IPS-20b (cell line): Measurements from ENCODE around the gene RPS6KC1.

Experiments used
- H3K27ac ChIP-seq: one replicate; pipeline ENCODE4 v1.5.1; 2013; ENCODE audit warnings: low read length
- H3K27me3 ChIP-seq: 2 replicates; pipeline ENCODE4 v1.6.1; 2013; ENCODE audit warnings: mild to moderate bottlenecking, low read length, inconsistent platforms; ENCODE audit not compliant: insufficient read depth
- H3K36me3 ChIP-seq: 2 replicates; pipeline ENCODE4 v1.6.1; 2013; ENCODE audit warnings: low read depth, mild to moderate bottlenecking, inconsistent platforms, low read length, moderate library complexity; ENCODE audit not compliant: insufficient read depth
- H3K4me1 ChIP-seq: 2 replicates; pipeline ENCODE4 v1.6.1; 2013; ENCODE audit warnings: mild to moderate bottlenecking, control low read depth, inconsistent platforms, low read length, moderate library complexity; ENCODE audit not compliant: insufficient read depth
- H3K4me3 ChIP-seq: 2 replicates; pipeline ENCODE4 v1.5.1; 2013; ENCODE audit warnings: mild to moderate bottlenecking, low read length, inconsistent platforms
- H3K9ac ChIP-seq: 2 replicates; pipeline ENCODE4 v1.6.1; 2013; ENCODE audit warnings: low read depth, mild to moderate bottlenecking, inconsistent platforms, low read length, moderate library complexity
- H3K9me3 ChIP-seq: 2 replicates; pipeline ENCODE4 v1.6.1; 2013; ENCODE audit warnings: mild to moderate bottlenecking, low read depth, low read length, inconsistent platforms; ENCODE audit not compliant: insufficient read depth

Gene RPS6KC1

DNA sequence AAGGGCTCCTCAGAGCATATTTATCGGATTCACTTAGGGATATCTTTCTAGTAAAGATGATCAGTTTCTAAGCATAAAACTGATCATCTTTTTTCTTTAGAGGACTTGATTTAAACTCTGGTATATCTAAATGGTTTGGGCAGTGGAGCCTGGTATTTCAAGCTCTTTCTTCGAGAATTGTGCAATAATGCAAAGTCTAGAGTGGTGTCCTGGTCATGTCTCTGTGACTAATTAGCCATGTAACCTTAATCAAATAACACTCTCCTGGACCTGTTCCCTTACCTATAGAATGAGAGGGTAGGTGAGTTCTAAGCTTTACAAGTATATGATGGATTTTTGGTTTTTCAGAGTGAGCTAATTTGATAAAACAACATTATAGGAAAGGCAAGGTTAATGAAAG is 225.2 kb downstream of the RPS6KC1 start:
- no peak overlapping the region for H3K27ac ChIP-seq
- H3K4me1 ChIP-seq: peaks cover 9% of the 10 kb centered on the region; the same call in 1 of the 2 replicates
- H3K27me3 ChIP-seq: no peaks in the 10 kb centered on the region
- no peaks in the 10 kb centered on the region for H3K36me3 ChIP-seq
- H3K4me3 ChIP-seq: no peak overlapping the region
- no peak overlapping the region for H3K9ac ChIP-seq
- no peaks in the 10 kb centered on the region for H3K9me3 ChIP-seq

DNA sequence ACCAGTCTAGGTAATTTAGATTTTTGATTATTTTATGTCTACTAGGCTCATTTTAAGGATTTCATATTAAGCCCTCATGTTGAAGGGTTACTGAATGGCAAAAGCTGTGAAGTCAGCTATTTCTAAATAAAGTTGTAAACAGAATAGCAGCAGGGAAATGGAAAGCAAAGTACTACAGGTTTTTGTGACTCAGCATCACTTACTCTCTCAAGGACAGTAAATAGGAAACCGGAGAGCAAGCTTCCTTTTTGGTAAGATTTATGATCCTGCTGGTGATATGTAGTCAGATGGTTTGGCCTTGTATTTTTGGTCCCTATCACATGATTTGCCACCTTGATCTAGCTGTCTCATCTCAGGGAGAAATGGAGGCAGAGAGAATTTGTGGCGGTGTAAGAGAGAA is 226.0 kb downstream of the RPS6KC1 start:
- H3K27me3 ChIP-seq: no peaks in the 10 kb centered on the region
- no peak overlapping the region for H3K27ac ChIP-seq
- H3K9me3 ChIP-seq: no peaks in the 10 kb centered on the region

DNA sequence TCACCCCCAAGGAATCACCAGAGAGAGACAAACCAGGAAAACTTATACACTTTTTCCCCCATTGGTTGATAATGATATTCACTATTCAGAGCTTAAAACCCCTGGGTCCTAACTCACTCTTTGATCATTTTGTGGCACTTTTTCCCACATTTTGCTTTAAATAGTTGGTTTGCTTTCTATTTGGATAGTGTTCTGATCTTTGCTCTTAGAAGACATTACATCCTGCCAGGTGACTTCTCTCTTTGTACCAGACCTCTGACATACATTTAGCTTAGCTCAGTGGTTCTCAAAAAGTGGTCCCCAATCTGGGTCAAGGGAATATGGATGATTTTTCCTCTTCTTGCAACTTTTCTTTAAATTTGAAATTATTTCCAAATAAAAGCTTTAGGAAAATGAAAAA is 228.4 kb downstream of the RPS6KC1 start:
- no peaks in the 10 kb centered on the region for H3K27me3 ChIP-seq
- H3K9me3 ChIP-seq: no peaks in the 10 kb centered on the region
- no peak overlapping the region for H3K27ac ChIP-seq
- no peaks in the 10 kb centered on the region for H3K36me3 ChIP-seq
- no peak overlapping the region for H3K4me3 ChIP-seq
- H3K4me1 ChIP-seq: peaks cover 12% of the 10 kb centered on the region; the same call in 1 of the 2 replicates
- no peak overlapping the region for H3K9ac ChIP-seq

More for the DNA sequence above, 226.0 kb downstream of the RPS6KC1 start:
- peaks cover 12% of the 10 kb centered on the region; the same call in 1 of the 2 replicates for H3K4me1 ChIP-seq
- H3K4me3 ChIP-seq: no peak overlapping the region
- no peak overlapping the region for H3K9ac ChIP-seq
- no peaks in the 10 kb centered on the region for H3K36me3 ChIP-seq

DNA sequence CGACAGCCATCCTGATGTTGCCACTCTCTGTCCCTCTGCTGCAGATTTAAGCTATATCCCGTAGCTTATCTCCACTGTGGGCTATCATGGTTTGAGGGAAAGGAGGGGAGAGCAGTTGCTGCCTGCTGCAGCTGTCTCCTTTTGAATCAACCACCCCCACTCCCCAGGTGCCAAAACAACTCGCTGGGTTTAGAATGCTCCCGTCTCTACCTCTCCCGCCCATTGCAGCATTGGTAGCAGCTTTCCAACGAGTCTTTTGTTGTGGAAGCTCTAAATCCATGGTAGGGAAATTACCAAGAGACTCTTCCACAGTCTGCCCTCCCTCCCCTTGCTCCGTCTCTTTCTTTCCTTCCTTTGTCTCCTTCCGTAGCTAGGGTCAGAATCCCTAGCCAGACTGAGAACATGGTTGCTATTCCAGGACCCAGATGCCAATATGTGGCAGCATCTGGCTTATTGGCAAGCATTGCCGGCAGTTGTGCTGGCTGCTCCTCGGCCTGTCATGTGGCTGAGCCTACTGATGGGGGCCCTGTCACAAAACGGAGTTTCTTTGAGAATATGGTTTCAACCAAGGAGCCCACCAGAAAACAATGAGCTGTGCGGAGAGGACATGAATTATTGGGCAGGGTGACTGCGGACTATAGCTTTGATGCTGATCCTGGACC is 230.7 kb downstream of the RPS6KC1 start:
- Histone ChIP-seq H3K9ac (no peak overlapping the region), H3K27me3 (no peaks in the 10 kb centered on the region), H3K4me3 (0 out of 2 replicates have a peak overlapping the region, but pooled peaks have one; percentile 15), H3K9me3 (no peaks in the 10 kb centered on the region), H3K27ac (no peak overlapping the region), H3K36me3 (no peaks in the 10 kb centered on the region), H3K4me1 (peaks cover 12% of the 10 kb centered on the region; the same call in 1 of the 2 replicates)

DNA sequence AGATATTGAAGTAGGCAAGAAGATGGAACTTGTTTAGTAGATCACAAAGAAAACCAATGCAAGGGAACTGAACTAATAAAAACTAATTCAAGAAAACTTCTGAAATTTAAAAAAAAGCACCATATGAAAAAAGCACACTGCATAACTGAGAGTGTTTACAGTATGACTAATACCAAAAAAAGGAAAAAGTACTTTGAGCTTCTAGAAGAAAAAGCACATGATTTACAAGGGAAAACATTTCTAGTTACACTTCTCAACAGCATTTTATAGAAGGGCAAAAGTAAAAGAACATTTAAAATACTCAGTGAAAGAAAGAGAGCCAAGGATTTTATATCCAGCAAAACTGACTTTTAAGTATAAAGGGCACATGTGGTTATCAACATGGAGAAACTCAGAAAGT is 233.6 kb downstream of the RPS6KC1 start:
- H3K9me3 ChIP-seq: no peaks in the 10 kb centered on the region
- H3K4me1 ChIP-seq: peaks cover 12% of the 10 kb centered on the region; the same call in 1 of the 2 replicates
- H3K27me3 ChIP-seq: no peaks in the 10 kb centered on the region
- H3K4me3 ChIP-seq: no peak overlapping the region
- H3K9ac ChIP-seq: no peak overlapping the region
- H3K27ac ChIP-seq: no peak overlapping the region
- H3K36me3 ChIP-seq: no peaks in the 10 kb centered on the region

DNA sequence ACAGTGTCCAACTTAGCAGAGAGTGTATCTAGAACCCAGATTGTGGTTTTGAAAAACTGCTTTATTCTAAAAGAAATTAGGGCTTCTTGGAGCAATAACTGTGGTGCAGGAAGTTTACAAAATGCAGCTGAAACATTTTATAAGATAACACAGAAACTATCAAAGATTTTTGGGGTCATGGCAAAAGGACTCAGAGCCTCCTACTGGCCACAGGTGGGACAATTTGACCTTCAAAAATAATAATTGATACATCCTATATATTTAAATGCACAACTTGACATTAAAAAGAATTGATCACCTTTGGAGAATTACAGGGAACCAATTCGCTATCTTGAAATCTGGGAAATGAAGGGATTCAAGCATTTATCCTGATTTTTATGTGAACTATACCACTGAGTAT is 235.2 kb downstream of the RPS6KC1 start:
- no peaks in the 10 kb centered on the region for H3K36me3 ChIP-seq
- peaks cover 4% of the 10 kb centered on the region; the same call in 1 of the 2 replicates for H3K4me1 ChIP-seq
- no peaks in the 10 kb centered on the region for H3K9me3 ChIP-seq

DNA sequence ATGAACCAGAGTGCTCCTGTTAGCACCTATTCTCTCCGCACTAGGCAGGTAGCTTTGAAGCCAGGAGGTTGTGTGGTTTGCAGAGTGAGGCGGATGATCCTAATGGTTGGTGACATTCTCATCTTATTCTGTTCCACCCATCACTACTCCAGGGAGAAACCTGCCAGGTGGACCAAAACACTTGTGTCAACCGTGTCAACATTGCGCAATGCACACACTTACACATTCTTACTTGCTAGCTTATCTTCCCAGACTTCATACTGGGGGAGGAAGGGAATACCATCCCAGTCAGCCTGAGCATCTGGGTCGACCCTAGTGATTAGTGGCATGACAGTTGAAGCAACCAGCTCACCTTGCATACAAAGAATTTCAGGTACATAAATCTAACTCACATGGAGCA is 236.9 kb downstream of the RPS6KC1 start:
- peaks cover 8% of the 10 kb centered on the region for H3K4me1 ChIP-seq
- no peaks in the 10 kb centered on the region for H3K36me3 ChIP-seq
- H3K27ac ChIP-seq: no peak overlapping the region
- no peak overlapping the region for H3K4me3 ChIP-seq
- no peaks in the 10 kb centered on the region for H3K9me3 ChIP-seq
- H3K27me3 ChIP-seq: no peaks in the 10 kb centered on the region
- H3K9ac ChIP-seq: no peak overlapping the region

More for the DNA sequence above, 235.2 kb downstream of the RPS6KC1 start:
- Histone ChIP-seq H3K4me3 (no peak overlapping the region), H3K9ac (no peak overlapping the region), H3K27me3 (no peaks in the 10 kb centered on the region), H3K27ac (no peak overlapping the region)

DNA sequence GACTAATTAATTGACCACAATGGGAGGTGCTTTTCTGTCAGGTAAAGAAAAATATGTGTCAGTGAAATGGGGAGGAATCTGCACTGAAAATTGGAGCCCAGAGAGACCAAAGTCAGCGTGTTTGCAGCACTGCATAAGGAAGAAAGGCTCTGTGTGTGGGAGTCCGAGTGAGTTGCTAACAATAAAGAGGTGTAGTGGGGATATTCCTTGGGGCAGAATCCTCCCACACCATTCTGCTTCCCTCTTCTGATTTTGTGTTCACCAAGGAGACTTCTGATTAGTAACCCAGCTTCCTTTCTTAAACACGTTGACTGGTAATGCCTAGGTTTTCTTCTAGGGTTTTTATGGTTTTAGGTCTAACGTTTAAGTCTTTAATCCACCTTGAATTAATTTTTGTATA is 240.5 kb downstream of the RPS6KC1 start:
- Histone ChIP-seq H3K27ac (no peak overlapping the region), H3K4me3 (no peak overlapping the region), H3K27me3 (no peaks in the 10 kb centered on the region), H3K4me1 (peaks cover 17% of the 10 kb centered on the region), H3K9ac (no peak overlapping the region), H3K9me3 (no peaks in the 10 kb centered on the region), H3K36me3 (no peaks in the 10 kb centered on the region)

DNA sequence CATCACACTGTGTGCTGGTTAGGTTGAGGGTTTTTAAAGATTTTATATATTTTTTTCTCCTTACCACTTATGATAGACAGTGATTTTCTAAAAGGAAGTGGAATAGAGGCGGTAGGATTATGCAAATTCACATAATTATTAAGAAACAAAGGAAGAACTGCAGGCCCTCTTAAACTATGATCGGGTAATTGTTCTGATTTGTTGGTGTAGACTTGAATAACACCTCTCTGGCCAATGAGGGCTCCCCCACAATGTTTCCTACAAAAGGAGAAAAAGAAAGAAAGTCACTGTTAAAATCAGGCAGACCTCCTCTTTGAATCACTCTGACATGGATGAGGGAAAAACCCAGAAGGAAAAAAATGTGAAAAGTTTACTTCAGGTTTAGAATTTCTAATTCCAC is 241.6 kb downstream of the RPS6KC1 start:
- no peak overlapping the region for H3K9ac ChIP-seq
- H3K4me3 ChIP-seq: no peak overlapping the region
- H3K27ac ChIP-seq: no peak overlapping the region
- H3K36me3 ChIP-seq: no peaks in the 10 kb centered on the region
- H3K4me1 ChIP-seq: peaks cover 17% of the 10 kb centered on the region
- no peaks in the 10 kb centered on the region for H3K27me3 ChIP-seq
- H3K9me3 ChIP-seq: no peaks in the 10 kb centered on the region

DNA sequence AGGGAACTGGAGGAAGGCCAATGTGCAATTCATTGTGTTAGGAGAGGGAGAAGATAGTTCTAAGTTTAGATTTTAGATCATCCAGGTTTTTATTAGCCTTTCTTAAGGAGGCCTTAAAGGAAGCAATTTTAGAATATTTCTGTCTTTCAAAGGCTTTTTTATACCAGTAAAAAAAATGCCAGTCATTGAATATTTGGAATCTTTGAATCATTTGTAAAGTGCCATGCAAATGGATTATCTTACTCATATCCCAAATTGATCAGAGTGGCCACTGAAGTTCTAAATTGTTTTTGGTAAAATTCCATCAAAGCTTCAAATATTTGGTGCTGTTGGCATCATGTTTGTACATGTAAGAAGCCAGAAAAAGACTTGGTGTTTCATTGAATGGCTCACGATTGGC is 244.8 kb downstream of the RPS6KC1 start:
- H3K9ac ChIP-seq: no peak overlapping the region

DNA sequence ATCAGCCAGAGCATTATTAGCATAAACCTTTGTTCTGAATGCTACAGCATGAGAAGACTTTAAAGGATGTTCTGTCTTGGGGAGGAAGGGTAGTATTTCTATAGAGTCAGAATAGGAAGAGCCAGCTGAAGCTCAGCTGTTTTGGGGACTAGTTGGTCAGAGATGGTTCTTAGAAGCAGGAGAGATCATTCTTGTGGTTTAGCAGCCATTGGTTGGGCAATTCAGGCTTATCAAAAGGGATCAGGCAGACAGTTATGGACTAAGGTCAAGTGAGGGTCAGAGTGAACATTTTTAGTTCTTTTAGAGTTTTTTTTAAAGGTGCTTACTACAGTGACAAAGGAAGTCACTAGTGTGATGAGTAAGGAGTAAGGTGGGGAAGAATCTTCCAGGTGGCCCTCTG is 245.5 kb downstream of the RPS6KC1 start:
- no peak overlapping the region for H3K9ac ChIP-seq
- H3K27me3 ChIP-seq: no peaks in the 10 kb centered on the region
- H3K9me3 ChIP-seq: no peaks in the 10 kb centered on the region
- no peak overlapping the region for H3K27ac ChIP-seq
- no peaks in the 10 kb centered on the region for H3K36me3 ChIP-seq
- no peak overlapping the region for H3K4me3 ChIP-seq
- H3K4me1 ChIP-seq: peaks cover 17% of the 10 kb centered on the region

More for the DNA sequence above, 244.8 kb downstream of the RPS6KC1 start:
- peaks cover 17% of the 10 kb centered on the region for H3K4me1 ChIP-seq
- H3K4me3 ChIP-seq: no peak overlapping the region
- no peaks in the 10 kb centered on the region for H3K27me3 ChIP-seq
- H3K36me3 ChIP-seq: no peaks in the 10 kb centered on the region
- no peaks in the 10 kb centered on the region for H3K9me3 ChIP-seq
- no peak overlapping the region for H3K27ac ChIP-seq

DNA sequence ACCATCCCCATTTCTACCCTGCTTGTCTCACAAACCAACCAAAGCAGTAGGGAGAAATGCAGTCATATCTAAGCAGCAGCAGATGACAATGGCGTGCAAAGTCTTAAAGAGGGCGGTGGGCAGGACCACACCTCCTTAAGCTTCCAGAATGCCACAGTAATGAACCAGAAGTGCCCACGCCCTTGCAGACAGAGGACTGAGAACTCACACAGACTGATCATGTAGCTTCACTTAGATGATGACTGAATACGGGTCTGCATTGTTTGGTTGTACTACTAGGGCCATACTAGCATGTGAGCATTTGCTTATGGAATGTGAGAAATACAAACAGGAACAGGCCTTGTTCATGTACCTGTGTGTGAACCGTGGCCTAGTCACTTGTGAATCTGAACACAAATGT is 246.0 kb downstream of the RPS6KC1 start:
- Histone ChIP-seq H3K9ac (no peak overlapping the region), H3K27ac (no peak overlapping the region), H3K4me3 (no peak overlapping the region), H3K9me3 (no peaks in the 10 kb centered on the region), H3K4me1 (peaks cover 17% of the 10 kb centered on the region), H3K27me3 (no peaks in the 10 kb centered on the region), H3K36me3 (no peaks in the 10 kb centered on the region)
